Activated B cell treated with CpG ODN at 0.5 μM for 24 hours (primary cell): Measurements from ENCODE around the gene ITLN1. TPM values are rescaled to one million over a fixed set of nuclear protein-coding genes. Genes with fewer than 3 reads are reported as not detected.
"Not testable (repeated sequence)": the region's sequence is repeated elsewhere in the genome, so short reads cannot be mapped to it uniquely, and the experiment has no call there.

ENCODE experiments used
- ATAC-seq: fragments of 200-7000 bp; cut with Tn5 transposase; one replicate; pipeline ENCODE4 v1.10.0; 2021; ENCODE audit warnings: low read depth, mild to moderate bottlenecking, moderate library complexity
- CTCF ChIA-PET: fragments of 350-600 bp; sonication (Branson Sonifier 250); formaldehyde crosslinking; loops from one replicate; lab custom pipeline; 2021; ENCODE audit warnings: antibody characterized with exemption; lab: Charles Lee
- POLR2A ChIA-PET: fragments of 350-600 bp; sonication (Branson Sonifier 250); formaldehyde crosslinking; loops from one replicate; lab custom pipeline; 2021; ENCODE audit warnings: antibody characterized with exemption; lab: Charles Lee
- DNase-seq: peaks from one replicate; pipeline ENCODE4 v3.0.0; 2022
- H3K27ac Mint-ChIP-seq: one replicate; pipeline ENCODE4 v1.8.0; 2020; ENCODE audit warnings: mixed read lengths
- H3K27me3 Mint-ChIP-seq: one replicate; pipeline ENCODE4 v1.8.0; 2021; ENCODE audit warnings: mixed read lengths
- H3K36me3 Mint-ChIP-seq: one replicate; pipeline ENCODE4 v1.8.0; 2021; ENCODE audit warnings: low read depth, mixed read lengths
- H3K4me1 Mint-ChIP-seq: one replicate; pipeline ENCODE4 v1.8.0; 2021; ENCODE audit warnings: mixed read lengths
- H3K4me3 Mint-ChIP-seq: one replicate; pipeline ENCODE4 v1.8.0; 2020; ENCODE audit warnings: mild to moderate bottlenecking, mixed read lengths
- H3K9me3 Mint-ChIP-seq: one replicate; pipeline ENCODE4 v1.8.0; 2020; ENCODE audit warnings: mixed read lengths
- CTCF ChIP-seq: fragments of 200-600 bp; IDR thresholded peaks from one replicate; pipeline ENCODE4 v1.8.0; 2022; ENCODE audit warnings: antibody characterized with exemption, mild to moderate bottlenecking
- intact Hi-C: fragments of 100-400 bp; cut with micrococcal nuclease; formaldehyde crosslinking; loops from one replicate; pipeline ENCODE4 v1.15.1; 2024
- total RNA-seq: library from RNA; stranded (reverse); gene quantifications from 2 replicates; pipeline ENCODE4 v1.2.3, GENCODE V29; 2022

Gene ITLN1
- total RNA-seq, 1 donor from 2014 or later = not detected

- no peak for DNase-seq
- H3K27ac Mint-ChIP-seq = no peak overlapping the region
- peaks cover 18% of the 10 kb centered on the region for H3K4me1 Mint-ChIP-seq
- ChIA-PET CTCF (no interaction called here), POLR2A (no interaction called here)
- H3K27me3 Mint-ChIP-seq = peaks cover under 1% of the 10 kb centered on the region
- no peaks in the 10 kb centered on the region for H3K9me3 Mint-ChIP-seq
- ATAC-seq = no peak
- H3K36me3 Mint-ChIP-seq = no peaks in the 10 kb centered on the region
- intact Hi-C loops = no loop called here
- no peak for TF ChIP-seq CTCF
- H3K4me3 Mint-ChIP-seq = no peak overlapping the region
Observed at GRCh38 chr1:160868141-160868540, 16.8 kb downstream of the ITLN1 start.

- H3K4me3 Mint-ChIP-seq, H3K9me3 Mint-ChIP-seq, intact Hi-C loops, H3K36me3 Mint-ChIP-seq, ATAC-seq, H3K27me3 Mint-ChIP-seq, CTCF ChIA-PET, POLR2A ChIA-PET, DNase-seq: not testable (repeated sequence)
- H3K4me1 Mint-ChIP-seq = peaks cover 23% of the 10 kb centered on the region
- peak overlapping the region; percentile 2 for H3K27ac Mint-ChIP-seq
Observed at GRCh38 chr1:160867651-160868050, 17.3 kb downstream of the ITLN1 start.

GRCh38 chr1:160866695-160867260 is 18.2 kb downstream of the ITLN1 start:
- ChIA-PET CTCF (no interaction called here), POLR2A (no interaction called here)
- peaks cover 31% of the 10 kb centered on the region for H3K4me1 Mint-ChIP-seq
- no peak for TF ChIP-seq CTCF
- H3K9me3 Mint-ChIP-seq = no peaks in the 10 kb centered on the region
- no peak overlapping the region for H3K4me3 Mint-ChIP-seq
- H3K36me3 Mint-ChIP-seq = no peaks in the 10 kb centered on the region
- no peak overlapping the region for H3K27ac Mint-ChIP-seq
- ATAC-seq (no peak), DNase-seq (no peak)
- no peaks in the 10 kb centered on the region for H3K27me3 Mint-ChIP-seq
- intact Hi-C loops = no loop called here

DNA sequence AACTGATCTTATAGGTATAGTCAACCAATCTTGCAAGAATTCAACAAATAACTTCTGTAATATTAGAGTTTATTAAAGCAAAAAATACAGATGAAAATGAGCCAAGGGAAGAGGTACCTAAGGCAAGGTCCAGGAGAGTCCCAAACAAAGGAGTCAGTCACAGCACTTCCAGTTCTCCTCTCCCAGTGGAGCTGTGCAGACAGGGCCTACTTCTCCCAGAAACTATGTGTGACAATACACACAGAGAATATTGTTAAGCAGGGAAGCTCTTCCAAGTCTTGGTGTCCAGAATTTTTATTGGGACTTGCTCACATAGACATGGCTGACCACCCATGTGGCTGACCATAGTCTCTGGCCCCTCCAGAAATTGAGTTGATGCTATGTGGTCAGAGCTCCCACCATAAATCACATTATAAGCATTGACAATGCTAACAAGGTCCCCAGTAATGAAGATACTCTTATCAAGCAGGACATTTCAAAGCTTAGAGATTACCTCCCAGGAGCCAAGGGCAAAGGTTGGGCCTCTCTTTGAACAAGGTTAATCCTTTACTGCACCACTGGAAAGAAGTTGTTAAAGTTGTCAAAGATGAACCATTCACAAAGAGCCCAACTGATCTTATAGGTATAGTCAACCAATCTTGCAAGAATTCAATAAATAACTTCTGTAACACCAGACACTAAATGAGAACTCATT is 18.8 kb downstream of the ITLN1 start:
- no peaks in the 10 kb centered on the region for H3K9me3 Mint-ChIP-seq
- no peak for DNase-seq
- H3K4me1 Mint-ChIP-seq = peaks cover 35% of the 10 kb centered on the region
- intact Hi-C loops = no loop called here
- no peak overlapping the region for H3K27ac Mint-ChIP-seq
- ChIA-PET POLR2A (no interaction called here), CTCF (no interaction called here)
- H3K36me3 Mint-ChIP-seq = no peaks in the 10 kb centered on the region
- no peak overlapping the region for H3K4me3 Mint-ChIP-seq
- no peaks in the 10 kb centered on the region for H3K27me3 Mint-ChIP-seq
- TF ChIP-seq CTCF = no peak
- ATAC-seq = no peak

GRCh38 chr1:160865337-160865736 is 19.6 kb downstream of the ITLN1 start:
- Mint-ChIP-seq H3K4me1 (peaks cover 36% of the 10 kb centered on the region), H3K4me3 (no peak overlapping the region), H3K27me3 (no peaks in the 10 kb centered on the region), H3K27ac (no peak overlapping the region), H3K36me3 (no peaks in the 10 kb centered on the region), H3K9me3 (no peaks in the 10 kb centered on the region)
- ChIA-PET POLR2A (interaction anchor here (0.6 to 0.7 kb wide), 2 partner anchors 378 to 513 kb away, joined by 3 read pairs; no protein-coding TSS in a partner anchor), CTCF (interaction anchor here (0.6 kb wide), 1 partner anchor 92 kb away, joined by 3 read pairs; no protein-coding TSS in a partner anchor)
- intact Hi-C loops = no loop called here
- TF ChIP-seq CTCF = no peak
- ATAC-seq (no peak), DNase-seq (no peak)
